ENCODE measurements around the gene PEX14.

The PEX14 gene

DNA sequence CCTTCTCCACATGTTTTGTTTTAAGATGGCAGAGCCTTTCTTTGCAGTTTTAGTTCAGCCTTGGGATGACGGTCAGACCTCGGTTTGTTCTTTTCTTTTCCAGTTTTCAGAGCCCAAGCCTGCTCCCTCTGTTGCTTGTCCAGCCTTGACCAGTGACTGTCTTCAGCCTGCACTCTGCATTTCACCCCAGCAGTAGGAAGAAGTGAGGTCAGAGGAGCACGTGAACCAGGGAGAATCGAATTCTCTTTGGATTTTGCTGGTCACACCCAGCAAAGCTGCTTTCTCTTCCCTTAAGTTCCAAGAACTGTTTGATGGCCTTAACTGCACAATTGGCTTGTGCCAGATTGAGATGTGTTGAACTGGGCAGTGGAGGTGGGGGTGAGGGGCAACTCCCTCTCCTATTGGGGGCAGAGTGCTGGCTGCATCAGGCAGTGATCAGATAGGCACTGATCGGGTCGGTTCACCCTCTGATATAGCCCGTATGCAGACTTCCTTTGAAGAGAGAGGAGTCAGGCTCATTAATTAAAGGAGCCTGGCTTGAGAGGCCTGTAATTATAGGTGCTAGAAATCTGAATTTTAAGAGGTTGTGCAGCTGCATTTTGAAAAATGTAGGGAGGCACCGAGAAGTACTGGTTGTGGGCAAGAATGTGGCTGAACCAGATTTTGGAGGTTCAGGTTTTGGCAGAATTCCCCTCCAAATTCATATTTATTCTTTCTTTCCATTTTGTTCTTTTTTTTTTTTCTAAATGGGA lies 42.4 kb downstream of the PEX14 start:
- FAIRE-seq = no peak
- no peak for DNase-seq (ENCODE audit: low spot score)

DNA sequence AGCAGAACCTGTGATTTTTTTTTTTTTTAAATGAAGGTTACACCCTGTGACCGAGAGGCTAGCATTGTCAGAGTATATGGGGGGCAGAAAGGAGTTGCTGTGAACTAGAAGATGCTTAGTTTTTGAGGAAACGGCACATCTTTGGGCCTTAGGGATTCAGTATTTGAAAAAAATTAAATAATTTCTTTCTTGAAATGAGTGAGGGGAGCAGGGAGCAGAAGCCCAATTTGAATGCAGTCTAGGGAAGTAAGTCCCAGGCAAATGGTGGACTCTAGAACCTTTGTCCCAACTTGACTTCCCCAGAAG lies 42.9 kb downstream of the PEX14 start:
- DNase-seq (ENCODE audit: low spot score) (no peak), FAIRE-seq (no peak)

DNA sequence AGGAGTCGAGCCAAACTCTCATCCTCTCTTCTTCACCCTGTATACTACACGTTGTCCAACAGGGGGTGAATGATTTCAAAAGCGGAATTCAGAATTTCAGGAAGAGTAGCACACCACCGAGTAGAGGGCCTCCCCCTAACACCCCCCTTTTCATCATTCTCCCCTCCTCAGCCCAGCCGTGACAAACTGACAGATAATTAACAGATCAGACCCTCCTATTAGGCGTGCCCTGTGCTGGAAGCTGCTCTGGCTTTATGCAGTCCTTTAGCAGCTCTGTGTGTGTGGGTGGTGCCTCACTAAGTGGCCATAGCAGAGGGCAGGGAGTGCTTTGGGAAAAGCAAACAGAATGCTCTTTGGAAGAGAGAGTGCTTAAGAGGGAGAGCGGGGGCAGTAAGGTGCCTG lies 44.3 kb downstream of the PEX14 start:
- no peak for DNase-seq (ENCODE audit: low spot score)
- no peak for FAIRE-seq

DNA sequence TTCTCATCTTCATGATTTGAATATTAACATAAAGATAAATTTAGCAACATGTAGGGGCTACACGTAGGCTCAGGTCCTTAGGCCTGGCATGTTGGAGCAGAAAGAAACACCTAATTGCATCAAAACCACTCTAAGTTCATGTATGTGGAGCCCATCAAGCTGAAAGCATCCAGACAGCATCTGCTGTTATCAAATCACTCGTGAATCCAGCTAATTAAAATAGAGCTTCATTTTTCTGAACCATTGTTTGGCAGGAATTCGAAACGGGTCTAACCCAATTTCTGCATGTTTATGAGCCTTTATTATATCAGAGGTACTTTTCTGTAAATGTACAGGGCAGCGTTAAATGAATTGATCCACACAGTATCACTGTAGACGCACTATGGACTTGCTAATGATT lies 45.7 kb downstream of the PEX14 start:
- DNase-seq (ENCODE audit: low spot score) = no peak
- no peak for FAIRE-seq

DNA sequence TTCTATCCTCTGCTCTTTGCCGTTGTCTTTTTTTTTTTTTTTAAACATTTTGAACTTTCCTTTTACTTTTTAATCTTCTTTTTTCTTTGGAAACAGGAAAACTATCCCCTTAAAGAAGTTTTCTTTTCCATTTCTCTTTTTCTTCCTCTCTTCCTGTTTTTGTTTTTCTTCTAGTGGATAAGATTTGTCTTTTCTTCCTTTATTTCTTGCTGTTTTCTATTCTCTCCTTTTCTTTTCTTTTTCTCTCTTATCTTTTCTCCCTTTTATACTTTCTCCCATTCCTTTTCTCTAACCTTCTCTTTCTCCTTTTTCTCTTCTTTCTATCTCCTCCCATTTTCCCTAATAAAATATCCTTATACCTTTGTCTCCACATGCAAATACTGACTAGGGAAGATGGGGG lies 46.2 kb downstream of the PEX14 start:
- FAIRE-seq (no peak), DNase-seq (ENCODE audit: low spot score) (no peak)

DNA sequence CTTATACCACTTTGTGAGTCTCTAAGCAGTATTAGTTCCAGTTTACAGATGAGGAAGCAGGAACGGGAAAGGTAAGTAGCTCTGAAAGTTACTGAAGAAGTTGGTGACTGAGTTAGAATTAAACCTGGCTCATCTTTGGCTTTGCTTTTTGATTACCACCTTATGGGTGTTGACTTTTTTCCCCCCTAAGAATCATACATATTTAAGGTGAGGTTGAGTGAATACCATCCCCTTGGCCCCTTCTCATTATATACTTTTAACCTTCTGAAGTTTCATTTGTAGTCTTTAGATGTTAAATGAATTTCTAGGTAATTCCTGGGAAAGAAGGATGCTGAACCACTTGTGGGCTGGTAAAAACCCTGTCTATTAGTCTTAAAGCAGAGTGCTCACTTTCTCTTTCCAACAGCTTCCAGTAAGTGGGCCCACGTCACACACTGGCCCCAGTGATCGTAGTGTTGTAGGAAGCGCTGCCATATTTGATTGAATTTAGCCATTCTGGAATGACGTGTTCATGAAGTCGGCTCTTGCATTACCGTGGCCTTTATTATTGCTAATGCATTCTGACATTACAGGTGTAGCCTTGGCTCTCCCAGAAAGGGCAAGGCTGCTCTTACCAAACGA lies 46.9 kb downstream of the PEX14 start:
- DNase-seq (ENCODE audit: low spot score) = no peak
- FAIRE-seq = no peak

DNA sequence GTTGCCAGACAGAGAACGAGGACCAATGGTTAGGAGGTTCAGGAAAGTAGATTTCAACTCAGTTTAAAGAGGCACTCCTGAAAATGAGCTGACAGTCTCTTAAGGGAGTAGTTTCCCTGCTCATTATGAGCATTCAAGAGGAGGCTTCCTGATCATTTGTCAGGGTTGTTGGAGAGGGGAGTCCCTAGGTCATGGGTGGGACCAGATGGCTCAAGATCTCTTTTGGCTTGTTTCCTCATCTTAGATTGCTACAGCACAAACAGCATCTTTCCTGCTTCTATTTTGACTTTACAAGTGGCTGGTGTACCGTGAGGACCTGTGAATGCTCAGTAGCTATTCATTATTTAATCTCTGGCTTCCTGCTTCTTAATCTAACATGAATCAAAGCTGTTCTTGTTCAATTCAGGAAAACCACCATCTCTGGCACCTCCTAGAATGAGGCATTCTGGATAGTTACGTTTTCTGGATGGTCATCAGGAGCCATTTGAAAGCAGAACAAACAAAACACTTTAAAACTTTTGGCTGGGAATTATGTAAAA lies 47.6 kb downstream of the PEX14 start:
- no peak for FAIRE-seq
- no peak for DNase-seq (ENCODE audit: low spot score)

DNA sequence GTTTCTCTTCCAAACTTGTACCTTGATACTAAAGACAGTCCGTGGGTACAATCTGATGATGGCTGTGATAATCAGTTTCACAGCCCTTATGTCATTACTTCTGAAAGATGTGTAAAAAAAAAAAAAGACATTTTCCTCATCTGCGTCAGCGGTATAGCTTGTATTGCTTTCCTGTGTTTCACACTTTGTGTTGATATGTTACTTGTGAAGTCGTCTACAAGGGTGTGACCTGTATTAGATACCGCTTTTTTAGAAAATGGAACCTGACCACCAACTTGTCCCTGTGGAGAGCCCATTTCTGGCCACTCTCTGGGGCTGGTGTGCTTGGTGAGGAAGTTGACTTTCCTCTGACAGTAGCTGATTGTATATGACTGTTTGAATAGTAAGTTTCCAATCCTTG lies 50.5 kb downstream of the PEX14 start:
- no peak for FAIRE-seq
- DNase-seq (ENCODE audit: low spot score) = no peak

DNA sequence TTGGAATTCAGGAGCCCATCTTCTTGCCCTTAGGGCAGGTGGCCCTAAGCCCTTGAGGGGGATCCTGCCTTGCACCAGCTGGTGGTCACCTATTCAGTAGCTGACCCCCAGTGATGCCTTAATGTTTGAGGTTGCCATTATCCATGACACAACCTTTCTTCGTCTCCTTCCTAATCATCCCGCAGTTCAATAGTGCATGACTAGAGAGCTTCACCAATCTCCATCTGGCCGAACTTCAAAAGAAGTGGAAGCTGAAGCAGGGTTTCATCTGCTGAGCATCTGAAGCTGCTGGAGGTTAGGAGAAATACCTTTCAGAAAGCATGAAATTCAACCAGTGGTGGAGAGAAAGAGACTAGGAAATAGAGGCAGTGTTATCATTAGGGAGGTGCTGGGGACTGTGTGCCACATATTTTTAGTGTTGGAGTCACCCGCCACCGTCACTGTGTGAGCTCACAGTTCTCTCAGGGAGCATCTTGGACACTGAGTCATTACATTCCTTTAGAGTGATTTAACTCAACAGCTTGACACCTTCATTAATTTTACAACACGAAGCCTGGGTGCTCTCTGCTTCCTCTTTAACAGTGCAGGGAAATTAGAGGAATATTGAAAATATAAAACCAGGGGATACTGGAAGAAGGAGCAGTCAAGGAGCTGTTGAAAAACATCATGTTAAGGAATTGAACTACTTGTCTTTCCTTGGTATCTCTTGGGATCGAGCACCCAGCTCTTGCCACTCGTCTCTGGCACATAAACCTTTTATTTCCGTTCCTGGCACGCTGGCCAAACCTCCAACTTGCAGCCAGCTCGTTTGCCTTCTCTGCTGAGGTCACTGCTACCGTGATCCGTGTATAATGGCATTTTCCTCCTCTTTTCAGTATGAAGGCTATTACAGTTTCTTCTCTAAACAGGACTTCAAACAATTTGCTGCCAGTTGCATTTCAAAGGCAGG lies 53.6 kb downstream of the PEX14 start:
- peak; percentile 83 for DNase-seq (ENCODE audit: low spot score)
- FAIRE-seq = peak; percentile 13

DNA sequence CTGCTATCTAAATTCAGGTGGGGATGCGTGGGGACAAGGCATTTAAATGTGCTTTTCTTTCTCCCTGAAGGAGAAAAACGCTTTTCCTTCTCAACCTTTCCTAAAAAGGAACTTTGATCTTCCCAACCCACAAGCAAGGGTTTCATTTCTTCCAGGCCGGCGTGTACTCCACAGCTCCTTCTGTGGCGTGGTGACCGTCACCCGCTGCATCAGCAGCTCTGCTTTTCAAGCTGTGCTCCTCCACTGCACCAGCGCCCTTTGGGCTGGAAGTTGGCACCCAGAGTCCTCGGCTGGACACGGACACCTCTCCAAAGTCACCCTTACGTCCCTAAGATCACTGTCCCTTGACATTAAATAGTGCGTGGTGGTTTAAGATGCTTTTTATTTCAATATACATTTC lies 54.3 kb downstream of the PEX14 start:
- DNase-seq (ENCODE audit: low spot score) (no peak), FAIRE-seq (no peak)

DNA sequence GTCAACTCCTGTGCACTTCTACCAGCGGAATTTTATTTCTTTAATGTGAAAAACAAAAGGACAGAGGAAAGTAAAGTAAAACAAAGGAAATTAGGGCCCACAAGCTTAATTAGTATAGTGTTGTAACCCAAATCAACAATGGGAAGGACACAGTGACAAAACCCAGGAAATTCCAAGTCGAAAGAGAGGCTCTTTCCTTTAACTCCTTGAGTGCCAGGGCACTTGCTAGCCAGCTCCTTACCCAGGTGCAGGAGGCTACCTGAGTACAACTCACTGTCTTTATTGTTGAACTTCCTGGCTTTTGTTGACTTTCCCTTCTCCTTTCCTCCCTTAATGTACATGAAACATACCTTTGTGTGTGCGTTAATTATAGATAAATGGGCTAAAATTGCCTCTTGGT lies 55.0 kb downstream of the PEX14 start:
- no peak for DNase-seq (ENCODE audit: low spot score)
- FAIRE-seq = no peak

DNA sequence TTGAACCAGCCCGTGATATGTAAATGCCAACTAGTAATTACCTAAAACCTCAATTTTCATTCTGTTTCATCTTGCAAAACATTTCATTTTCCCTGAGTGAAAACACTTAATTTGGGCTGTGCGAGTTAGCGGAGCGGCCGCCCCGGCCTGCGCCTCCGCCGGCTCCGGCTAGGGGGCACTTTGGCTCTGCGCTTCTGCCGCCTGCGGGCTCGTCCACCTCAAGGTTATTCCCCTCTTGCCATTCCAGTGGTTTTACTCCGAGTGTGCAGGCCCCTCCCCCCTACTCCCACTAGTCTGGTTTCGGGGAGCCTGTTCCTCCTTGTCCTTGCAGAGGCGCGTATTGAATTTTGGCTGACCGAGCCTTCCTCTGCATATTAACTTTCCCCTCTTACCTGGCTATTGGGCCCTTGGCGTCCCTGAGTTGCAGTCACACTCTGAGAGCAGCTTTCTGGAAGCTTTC lies 55.6 kb downstream of the PEX14 start:
- FAIRE-seq (no peak), DNase-seq (ENCODE audit: low spot score) (peak; percentile 89)

DNA sequence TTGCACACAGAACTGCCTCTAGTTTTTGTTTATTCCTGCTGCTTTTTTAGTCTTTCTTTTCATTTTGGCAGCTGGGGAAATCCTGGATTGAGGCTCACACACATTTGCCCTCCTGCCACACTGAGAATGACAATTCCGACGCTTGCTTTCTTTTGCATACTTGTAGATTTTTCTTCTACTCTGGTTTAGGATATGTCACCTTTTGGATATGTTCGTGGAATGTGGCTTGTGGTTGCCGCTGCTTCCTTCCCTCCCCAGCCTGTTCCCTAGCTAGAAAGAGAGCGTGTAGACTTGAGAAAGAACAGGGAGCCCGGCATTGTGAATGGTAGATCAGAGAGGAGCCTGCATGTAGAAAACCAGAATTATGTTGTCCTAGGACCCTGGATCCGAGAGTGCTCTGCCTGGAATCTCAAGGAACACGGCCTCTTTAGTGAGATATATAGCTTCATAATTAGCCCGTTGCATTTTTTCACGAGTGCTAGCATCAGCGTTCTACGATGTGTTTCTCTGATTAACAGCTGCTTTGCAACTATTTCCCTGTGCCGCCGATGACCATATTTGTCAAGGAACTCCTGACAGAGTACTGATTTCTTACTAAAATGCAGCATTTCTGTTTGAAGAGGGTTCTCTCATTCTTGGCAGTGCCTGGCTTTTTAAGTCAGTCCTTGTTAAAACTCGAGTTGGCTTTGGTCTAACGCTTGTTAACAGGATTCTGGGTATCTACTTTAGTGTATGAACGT lies 56.2 kb downstream of the PEX14 start:
- no peak for FAIRE-seq
- peak; percentile 66 for DNase-seq (ENCODE audit: low spot score)

DNA sequence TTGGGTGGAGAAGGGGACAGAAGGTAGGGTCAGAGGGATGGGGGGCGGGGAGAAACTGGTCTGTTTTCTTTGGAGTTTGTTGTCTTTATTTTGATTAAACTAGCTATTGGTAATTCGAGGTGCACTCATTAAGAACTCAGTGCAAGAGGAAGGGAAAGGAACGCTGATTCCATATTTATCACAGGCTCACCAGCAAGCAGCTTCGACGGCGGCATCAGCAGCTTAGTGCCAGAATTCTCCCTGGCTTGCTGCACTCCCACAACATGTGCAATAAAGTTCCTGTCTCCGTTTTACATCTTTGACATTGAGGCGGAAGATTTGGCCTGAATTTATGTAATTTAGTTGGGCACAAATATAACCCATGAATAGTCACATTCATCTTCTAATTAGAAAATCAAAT lies 57.6 kb downstream of the PEX14 start:
- DNase-seq (ENCODE audit: low spot score) (no peak), FAIRE-seq (peak; percentile 44)

DNA sequence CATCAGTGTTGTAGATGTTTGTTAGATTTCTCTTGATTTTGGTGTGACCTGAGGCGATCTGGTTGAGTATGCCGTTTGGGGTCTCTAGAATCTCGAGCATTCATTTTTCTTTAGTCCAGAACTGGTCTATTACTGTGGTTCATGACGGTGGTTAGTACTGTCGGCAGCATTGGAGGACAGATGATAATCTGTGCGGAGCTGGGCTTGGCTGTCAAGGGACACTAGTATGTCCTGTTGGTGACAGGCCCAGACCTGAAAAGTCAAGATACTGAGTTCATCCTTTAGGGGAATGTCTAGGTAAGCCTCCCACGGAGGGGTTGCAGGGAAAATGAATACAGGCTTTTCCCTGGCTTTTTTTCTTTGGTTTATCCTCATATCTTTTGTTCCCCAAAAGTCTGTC lies 59.8 kb downstream of the PEX14 start:
- DNase-seq (ENCODE audit: low spot score) (no peak), FAIRE-seq (no peak)

DNA sequence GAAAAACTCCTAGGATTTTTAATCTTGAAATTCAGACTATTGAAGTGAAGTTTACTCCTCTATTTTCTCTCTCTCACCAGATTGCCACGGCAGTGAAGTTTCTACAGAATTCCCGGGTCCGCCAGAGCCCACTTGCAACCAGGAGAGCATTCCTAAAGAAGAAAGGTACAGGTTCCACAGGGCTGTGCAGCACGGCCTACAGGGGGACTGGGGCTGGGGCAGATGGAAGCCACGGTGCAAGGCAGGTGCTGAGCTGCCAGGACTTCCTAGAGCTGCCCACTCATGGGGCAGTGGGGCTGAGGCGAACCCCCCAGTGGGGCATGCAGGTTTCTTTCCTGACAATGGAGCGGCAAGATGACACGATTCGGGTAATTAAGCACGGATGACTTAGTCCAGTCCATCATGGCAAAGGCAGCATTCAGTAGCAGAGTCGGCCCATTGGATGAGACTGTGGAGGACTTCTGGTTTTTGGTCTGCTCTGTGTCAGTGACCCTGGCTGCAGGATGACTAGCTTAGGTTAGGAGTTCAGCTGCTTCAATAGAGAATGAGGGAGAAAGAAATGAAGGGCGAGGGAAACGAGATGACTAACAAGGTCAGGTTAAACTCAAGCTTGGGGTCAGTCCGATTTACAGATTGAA lies 61.5 kb downstream of the PEX14 start:
- no peak for DNase-seq (ENCODE audit: low spot score)
- no peak for FAIRE-seq

DNA sequence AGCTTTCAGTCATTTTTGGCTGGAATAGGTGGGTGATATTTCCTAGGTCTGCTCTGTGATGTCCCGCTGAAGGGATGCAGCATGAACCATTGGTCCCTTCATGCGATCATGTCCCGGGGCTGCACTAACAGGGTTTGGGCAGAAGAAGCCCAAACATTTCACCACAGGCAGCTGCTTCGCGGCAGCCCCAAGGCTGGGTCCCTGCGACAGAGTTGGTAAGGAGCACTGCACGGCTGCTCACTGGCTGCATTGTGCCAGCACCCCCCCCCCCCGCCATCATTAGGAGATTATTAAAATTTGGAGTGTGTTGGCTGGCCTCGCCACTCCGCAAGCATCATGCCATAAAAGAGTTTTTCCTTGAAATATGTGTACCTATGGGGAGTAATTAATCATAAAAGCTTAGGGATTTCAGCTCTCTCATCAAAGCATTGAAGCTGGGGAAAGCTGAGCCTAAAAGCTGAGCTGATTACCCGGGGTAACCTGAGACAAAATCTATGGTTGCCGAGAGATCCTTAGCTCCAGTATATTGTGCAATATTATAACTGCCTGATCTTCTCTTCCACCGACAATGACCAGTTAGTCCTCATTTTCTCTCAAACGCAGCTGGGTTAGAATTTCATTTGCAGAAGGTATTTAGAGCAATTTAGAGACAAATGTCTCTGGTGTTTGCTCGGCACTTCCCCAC lies 62.5 kb downstream of the PEX14 start:
- no peak for DNase-seq (ENCODE audit: low spot score)
- no peak for FAIRE-seq

DNA sequence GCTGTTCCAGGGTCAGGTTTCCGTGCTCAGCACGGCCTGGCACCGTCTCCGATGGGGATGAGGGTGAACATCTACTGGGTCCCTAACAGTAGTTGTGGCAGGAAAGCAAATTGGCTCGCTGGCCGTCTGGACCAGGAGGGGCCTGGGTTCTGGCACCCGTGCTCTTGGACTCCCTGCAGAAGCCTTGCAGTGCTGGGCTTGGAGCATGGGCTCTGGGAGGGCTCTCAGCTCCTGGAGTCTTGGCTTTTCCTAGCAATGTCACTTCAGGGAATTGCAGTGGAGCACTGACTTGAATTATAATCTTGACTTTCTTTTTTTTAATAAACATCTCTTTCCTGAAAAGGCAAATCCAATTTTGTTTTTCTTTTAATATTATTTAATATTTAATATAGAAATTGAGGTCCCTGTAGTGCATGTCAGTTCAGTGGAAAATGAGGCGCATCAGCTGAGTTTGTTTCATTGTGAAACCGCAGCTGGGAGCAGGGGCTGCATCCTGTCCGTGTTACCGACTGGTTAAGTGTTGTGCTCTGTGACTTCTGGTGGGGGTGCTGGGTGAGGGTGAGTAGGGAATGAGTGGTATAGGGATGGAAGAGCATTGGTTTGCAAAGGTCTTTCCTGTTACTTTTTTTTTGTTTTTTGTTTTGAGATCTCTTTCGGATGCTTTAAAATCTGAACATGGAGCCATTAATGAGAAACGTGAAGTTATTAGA lies 64.1 kb downstream of the PEX14 start:
- DNase-seq (ENCODE audit: low spot score) (no peak), FAIRE-seq (no peak)

DNA sequence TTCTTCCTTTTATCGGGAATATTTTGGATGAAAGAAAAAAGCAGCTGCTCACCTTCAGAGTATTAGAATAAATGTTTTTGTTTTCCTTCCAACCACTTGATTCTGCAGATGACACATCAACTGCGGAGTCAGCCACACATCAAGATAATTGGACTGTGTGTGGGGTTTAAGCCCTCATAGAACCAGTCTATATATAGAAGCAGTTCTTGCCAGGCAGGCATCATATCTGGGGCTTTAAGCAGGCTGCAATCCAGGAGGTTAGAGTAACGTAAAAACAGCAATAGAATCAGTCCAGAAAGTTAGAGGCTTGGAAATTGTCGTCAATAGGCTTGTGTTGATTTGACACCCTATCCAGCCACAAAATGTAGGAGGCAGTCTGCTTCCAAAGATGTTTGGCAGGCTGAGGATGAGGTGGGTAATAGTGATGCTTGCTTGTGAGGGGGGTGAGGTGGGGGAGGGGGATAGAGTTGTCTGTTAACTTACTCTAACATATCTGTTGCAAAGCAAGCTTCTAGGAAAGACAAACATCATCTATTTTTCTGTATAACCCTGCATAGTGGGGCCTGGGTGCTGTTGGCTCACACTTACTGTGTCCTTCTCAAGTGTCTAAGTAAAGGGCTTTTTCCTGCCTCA lies 64.8 kb downstream of the PEX14 start:
- FAIRE-seq = no peak

More for the DNA sequence above, 64.8 kb downstream of the PEX14 start:
- no peak for DNase-seq (ENCODE audit: low spot score)

Data from urothelium cell line (cell line).